GM21526 (cell line): ENCODE measurements around the gene RFC1.
"Not testable (repeated sequence)": the region's sequence is repeated elsewhere in the genome, so short reads cannot be mapped to it uniquely, and the experiment has no call there.

Experiments
- ATAC-seq: cut with Tn5 transposase; IDR thresholded peaks from one replicate; pipeline ENCODE4 v1.9.1; 2021; ENCODE audit warnings: moderate library complexity; ENCODE audit not compliant: unreplicated experiment, low FRiP score

Gene RFC1

GRCh38 chr4:39353478-39354253 is 12.5 kb downstream of the RFC1 start:
- peak; percentile 61 for ATAC-seq

- ATAC-seq, result not testable (repeated sequence)
Observed at GRCh38 chr4:39353149-39353477, 13.0 kb downstream of the RFC1 start.

DNA sequence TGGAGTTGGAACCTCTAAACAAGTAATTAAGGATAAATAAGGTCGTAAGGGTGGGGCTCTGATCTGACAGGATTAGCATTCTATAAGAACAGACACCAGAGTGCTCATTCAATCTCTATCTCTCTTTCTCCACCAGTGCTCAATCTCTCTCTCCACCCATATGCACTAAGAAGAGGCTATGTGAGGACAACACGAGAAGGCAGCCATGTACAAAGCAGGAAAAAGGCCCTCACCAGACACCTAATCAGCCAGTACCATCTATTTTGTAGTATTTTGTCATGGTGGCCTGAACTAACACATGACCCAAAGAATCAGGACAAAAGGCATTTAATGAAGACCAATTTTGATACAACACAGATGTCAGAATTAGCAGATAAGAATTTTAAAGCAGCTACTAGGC is 16.8 kb downstream of the RFC1 start:
- ATAC-seq, result no peak

GRCh38 chr4:39348371-39349315 is 17.5 kb downstream of the RFC1 start:
- ATAC-seq, result no peak

DNA sequence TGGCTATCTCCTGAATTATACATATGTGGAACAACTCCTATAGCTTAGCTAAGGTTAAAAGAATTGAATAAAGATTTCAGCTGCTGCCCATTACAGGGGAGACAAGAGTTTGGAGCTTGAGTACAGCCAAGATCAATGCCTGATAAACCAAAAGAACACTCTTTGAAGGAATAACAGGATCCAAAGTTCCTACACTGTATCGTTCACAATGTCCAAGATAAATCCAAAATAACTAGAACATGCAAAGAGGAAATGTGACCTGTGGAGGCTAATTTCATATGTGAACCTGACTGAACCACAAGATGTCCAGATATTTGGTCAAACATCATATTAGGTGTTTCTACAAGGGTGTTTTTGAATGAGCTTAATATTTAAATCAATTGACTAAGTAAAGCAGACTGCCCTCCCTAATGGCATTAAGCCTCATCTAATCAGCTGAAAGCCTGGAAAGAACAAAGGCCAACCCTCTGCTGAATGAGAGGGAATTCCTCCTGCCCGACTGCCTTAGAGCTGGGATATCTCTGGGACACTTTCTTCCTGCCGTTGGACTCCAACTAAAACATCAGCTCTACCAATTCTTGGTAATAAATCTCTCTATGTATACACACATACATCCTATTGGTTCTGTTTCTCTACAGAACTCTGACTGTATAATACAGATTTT is 19.2 kb downstream of the RFC1 start:
- no peak for ATAC-seq

DNA sequence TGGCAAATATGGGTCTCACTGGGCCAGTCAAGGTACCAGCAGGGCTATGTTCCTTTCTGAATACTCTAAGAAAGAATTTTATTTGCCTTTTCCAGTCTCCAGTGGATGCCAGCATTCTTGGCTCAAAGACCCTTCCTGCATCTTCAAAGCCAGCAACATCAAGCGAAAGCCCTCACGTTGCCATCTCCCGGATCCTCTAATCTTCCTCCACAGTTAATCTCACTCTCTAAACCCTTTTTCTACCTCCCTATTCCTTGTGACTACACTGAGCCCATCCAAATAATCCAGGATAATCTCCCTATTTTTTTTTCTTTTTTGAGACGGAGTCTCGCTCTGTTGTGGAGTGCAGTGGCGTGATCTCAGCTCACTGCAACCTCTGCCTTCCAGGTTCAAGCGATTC is 23.4 kb downstream of the RFC1 start:
- no peak for ATAC-seq

DNA sequence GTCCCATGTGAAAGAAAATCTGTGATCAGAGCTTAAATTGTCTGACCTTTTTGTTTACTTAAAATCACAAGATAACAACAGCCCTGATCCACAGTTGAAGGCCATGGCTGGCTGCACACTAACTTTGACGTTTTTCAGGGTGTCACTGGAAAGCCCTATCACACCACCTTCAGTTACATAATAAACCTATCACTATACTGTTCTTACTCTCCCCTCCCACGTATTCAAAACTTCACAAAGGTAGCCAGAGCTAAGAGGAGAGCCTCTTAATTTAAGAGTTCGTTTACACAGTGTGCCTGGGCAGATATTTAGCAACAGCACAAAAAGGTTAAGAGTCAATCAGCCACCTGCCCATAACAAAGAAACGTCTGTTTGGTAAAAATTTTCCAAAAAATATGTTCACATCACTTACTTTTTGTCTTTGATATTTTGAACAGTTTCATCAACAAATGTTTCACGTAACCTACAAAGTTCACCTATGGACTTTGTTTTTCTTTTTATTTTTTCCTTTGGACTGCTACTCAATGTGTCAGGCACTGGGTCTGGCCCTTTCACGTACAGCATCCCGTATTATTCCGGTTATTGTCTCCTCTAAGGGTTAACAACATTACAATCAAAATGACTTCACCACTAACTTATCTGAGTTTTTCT is 25.0 kb downstream of the RFC1 start:
- ATAC-seq, result no peak

DNA sequence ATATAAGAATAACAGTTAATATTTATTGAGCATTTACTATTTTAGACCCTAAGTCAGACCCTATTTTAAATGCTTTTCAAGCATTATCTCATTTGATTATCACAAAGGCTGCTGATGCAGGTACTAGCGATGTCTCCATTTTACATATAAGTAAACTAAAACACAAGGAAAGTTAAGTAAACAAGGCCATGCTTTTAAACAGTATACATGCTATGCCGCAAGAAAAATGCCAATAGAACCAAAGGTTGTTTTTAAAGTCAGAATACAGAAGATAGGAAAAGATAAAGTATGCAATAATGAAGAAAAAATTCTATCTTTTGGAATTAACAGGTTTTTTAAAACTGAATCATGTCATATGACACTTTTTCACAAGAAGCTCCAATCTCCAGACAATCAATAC is 26.2 kb downstream of the RFC1 start:
- no peak for ATAC-seq

GRCh38 chr4:39337841-39338240 is 28.3 kb downstream of the RFC1 start:
- no peak for ATAC-seq

- ATAC-seq, result no peak
Observed at GRCh38 chr4:39335566-39335965, 30.6 kb downstream of the RFC1 start.

DNA sequence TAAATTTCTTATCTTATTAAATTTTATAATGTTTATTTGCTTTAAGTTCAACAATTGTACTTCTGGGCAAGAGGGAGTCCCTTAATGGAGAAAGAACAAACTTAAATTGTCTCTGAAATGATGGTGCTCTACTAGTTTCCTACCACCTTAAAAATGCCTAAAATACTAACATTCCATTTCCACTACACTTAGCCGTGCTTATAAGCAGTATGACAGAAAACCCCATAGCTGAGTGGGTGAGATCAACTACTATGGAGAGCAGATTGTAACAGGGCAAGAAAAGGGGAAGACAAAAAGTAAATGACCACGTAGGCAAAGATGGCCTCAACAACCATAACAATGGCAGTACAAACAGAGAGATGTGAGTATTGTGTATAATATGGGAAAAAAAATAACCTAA is 35.0 kb downstream of the RFC1 start:
- ATAC-seq, result no peak

DNA sequence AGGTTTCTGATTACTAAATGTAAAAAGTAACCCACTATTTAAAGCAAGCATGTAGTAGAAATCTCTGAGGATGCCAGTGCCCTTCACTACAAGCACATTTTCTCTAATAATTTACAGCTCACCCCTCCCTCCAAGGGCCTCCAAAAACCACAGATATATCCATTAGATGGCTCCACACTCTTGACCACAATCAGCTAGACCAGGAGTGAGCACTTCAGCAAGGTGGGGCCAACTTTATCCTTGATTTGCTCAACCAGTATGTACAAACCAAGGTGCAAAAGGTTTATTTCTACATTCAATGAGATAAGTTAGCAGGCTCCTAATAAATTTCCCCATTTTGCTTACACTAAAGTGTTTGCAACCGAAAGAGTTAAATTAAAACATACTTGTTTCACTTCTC is 35.8 kb downstream of the RFC1 start:
- ATAC-seq, result no peak

GRCh38 chr4:39326468-39326977 is 39.6 kb downstream of the RFC1 start:
- ATAC-seq, result no peak

DNA sequence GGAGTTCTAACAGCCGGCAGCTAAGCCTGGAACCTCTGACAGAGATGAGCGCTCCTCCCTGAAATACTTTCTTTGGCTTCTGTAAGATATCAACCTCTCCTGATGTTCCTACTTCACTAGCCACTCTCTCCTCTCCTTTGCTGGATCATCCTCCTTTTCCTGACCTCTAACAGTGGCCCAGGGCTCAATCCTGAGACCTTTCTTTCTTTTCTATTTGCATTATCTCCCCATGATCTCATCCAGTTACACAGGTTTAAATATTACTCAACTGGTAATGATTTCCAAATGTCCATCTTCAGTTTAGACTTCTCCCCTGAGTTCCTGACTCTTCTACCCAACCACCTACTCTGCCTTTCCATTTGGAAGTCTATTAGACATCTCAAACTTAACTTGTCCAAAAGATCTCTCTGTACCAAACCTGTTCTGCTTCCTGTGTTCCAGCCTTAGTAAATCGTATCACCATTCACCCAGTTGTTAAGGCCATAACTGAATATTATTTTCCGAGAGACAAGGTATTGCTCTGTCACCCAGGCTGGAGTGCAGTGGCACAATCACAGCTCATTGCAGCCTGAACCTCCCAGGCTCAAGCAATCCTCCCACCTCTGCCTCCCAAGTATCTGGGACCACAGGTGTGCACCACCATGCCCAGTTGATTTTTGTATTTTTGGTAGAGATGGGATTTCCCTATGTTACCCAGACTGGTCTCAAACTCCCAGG is 41.1 kb downstream of the RFC1 start:
- no peak for ATAC-seq

DNA sequence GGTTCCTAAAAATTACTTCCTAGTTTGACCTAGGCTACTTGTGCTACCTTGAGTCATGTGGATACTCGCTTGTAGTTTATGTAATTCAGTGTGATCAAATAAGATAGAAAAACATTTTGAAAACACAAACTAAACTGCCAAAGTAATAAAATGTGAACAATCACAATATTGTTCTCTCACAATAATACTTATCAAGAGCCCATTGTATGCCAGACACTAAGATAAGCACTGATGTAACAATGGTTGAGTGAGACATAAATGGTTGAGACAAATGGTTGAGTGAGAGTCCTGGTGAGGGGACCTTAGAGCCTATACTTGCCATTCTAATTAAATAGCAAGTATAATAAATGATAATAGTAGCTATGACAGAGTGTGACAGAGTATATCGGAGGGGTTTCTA is 41.7 kb downstream of the RFC1 start:
- ATAC-seq, result no peak

DNA sequence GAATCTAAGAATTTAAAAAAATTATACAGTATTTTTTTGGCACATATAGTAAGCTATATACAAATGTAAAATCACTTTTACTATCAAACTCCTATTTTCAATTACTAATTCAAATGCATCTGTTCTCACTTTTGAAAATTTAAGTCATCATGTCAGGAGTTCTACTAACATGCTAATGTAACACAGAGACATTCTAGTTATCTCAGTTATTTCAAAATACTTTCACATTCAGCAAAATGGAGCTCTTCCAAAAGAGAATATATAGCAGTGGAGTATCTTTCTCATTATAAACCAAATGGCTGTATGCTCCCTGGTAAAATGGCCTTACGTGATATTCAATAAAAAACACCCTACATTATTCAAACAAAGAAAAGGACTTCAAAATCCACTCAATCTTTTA is 42.3 kb downstream of the RFC1 start:
- ATAC-seq, result no peak

DNA sequence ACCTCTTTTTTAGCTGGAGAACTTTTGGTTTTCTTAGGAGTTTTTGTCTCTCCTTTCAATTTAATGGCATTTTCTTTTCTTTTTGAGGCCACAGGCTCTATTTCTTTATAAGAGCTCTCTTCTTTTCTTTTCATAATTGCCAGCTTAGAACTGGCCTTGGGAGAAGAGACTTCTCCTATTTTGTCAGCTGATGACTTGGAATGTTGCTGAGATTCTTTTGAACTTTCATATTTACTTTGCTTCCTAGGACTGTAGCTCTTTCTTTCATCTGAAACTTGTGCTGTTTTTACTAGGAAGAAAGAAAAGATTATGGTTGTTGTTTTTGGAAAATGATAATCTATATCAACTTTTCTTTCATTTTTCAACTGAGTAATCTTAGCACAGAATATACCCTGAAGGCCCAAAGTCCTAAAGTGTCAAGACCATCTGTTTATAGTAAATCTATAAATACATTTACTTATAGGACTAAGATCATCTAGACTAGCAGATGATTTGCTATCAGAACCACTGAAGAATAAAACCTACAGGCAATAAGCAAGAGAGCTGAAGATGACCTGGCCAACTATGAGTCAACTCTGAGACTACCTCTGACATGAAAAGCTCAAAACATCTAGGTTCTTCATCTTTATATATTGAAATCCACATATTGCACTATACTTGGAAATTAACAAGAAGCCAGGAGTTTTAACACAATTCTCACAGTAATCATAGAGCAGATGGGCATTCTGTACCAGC is 45.6 kb downstream of the RFC1 start:
- no peak for ATAC-seq

- no peak for ATAC-seq
Observed at GRCh38 chr4:39319676-39320075, 46.5 kb downstream of the RFC1 start.

DNA sequence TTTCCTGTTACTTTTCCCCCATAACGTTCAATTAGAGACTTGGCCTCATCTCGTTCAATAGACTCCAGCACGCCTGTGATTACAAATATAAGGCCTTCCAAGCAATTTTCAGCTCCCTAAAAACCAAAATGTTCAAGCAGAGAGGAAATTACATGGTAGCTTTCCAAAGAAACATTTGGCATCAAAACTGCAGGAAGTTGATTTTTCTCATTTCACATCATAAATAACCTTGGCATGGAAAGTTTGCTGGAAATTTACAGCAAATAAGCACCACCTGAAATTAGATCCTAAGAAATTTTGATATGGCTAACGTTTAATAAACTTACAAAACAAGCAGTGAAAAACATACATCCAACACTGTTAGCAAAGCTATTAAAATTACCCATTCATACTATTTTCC is 53.3 kb downstream of the RFC1 start:
- no peak for ATAC-seq
